ENCODE data around the gene MAGEB6. TPM values are rescaled to one million over a fixed set of nuclear protein-coding genes. Genes with fewer than 3 reads are reported as not detected.

Gene MAGEB6
- not detected in 2 replicates for total RNA-seq

DNA sequence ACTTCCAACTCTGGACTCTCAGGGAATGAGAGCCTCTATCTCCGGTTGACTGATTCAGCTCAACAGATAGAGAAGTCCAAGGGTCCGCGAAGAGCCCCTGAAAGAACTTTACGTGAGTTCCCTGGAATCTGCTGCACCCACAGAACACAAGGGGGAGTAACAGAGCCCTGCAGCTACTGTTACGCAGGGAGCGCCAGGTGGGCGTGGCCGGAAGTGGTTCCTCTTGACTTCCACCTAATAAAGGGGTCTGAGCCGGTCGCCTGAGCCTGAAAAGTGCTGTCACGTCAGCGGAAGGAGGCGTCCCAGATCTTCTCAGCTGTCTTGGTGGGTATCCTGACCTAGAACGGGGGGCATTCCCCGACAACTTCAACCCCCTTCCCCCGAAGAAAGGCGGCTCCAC lies at the start of gene MAGEB6:
Gene MAGEB6 (plus strand): TSS at position 237 of the 400 bp plus-strand sequence. CDS start 1,407 bp downstream, outside the sequence.

GRCh38 chrX:26160301-26160700 lies 31.9 kb upstream of the MAGEB6 start, which contains the start of gene MAGEB6B:
Gene MAGEB6B (plus strand): TSS chrX:26160601. CDS start chrX:26160601, 0 bp downstream.

GRCh38 chrX:26215869-26216268 lies 23.6 kb downstream of the MAGEB6 start, which contains the start of gene MAGEB5:
Gene MAGEB5 (plus strand): TSS chrX:26216169. CDS start chrX:26217302, 1,133 bp downstream.

Other genes starting within 250 kb of the MAGEB6 start
- not detected in 2 replicates for gene MAGEB18, start 54.1 kb upstream of the MAGEB6 start, total RNA-seq
- gene MAGEB6B, start 31.8 kb upstream of the MAGEB6 start, total RNA-seq: not detected in 2 replicates
- not detected in 2 replicates for gene MAGEB5, start 23.7 kb downstream of the MAGEB6 start, total RNA-seq

All from mesangial cell (primary cell).